Activated CD8-positive, alpha-beta memory T cell treated with anti-CD3 and anti-CD28 coated beads for 1 hour (primary cell): Measurements from ENCODE around the gene FAM13A.

ENCODE experiments used
- DNase-seq, 2 donors: peaks; one replicate each; pipeline ENCODE4 v3.0.0-alpha.2; 2020; ENCODE audit warnings: low read depth in 1 of 2; ENCODE audit errors: extremely low read depth in 1 of 2

The FAM13A gene

GRCh38 chr4:88818631-88819470 is 238.1 kb downstream of the FAM13A start:
- peak in 1 of 2 donors; percentile 17 for DNase-seq

- DNase-seq, result no peak
Observed at GRCh38 chr4:88817740-88818139, 239.2 kb downstream of the FAM13A start.

GRCh38 chr4:88816360-88816759 is 240.6 kb downstream of the FAM13A start:
- no peak for DNase-seq

- no peak for DNase-seq
Observed at GRCh38 chr4:88814043-88814617, 242.9 kb downstream of the FAM13A start.

GRCh38 chr4:88813013-88813412 is 244.0 kb downstream of the FAM13A start:
- no peak for DNase-seq

GRCh38 chr4:88812420-88812819 is 244.6 kb downstream of the FAM13A start:
- DNase-seq, result no peak

GRCh38 chr4:88811904-88812303 is 245.1 kb downstream of the FAM13A start:
- no peak for DNase-seq

- DNase-seq, result no peak
Observed at GRCh38 chr4:88810325-88810724, 246.7 kb downstream of the FAM13A start.

GRCh38 chr4:88809576-88810219 is 247.3 kb downstream of the FAM13A start:
- DNase-seq, result no peak

- no peak for DNase-seq
Observed at GRCh38 chr4:88809101-88809500, 247.9 kb downstream of the FAM13A start.

GRCh38 chr4:88807499-88807898 is 249.5 kb downstream of the FAM13A start:
- DNase-seq, result no peak

- no peak for DNase-seq
Observed at GRCh38 chr4:88804234-88804633, 252.8 kb downstream of the FAM13A start.

GRCh38 chr4:88803600-88804096 is 253.3 kb downstream of the FAM13A start:
- no peak for DNase-seq

- DNase-seq, result no peak
Observed at GRCh38 chr4:88802585-88803286, 254.2 kb downstream of the FAM13A start.

- DNase-seq, result no peak
Observed at GRCh38 chr4:88802138-88802537, 254.8 kb downstream of the FAM13A start.

GRCh38 chr4:88799900-88800299 is 257.1 kb downstream of the FAM13A start:
- no peak for DNase-seq

GRCh38 chr4:88797725-88798124 is 259.3 kb downstream of the FAM13A start:
- no peak for DNase-seq

GRCh38 chr4:88796545-88796944 is 260.4 kb downstream of the FAM13A start:
- DNase-seq, result no peak

GRCh38 chr4:88794952-88795351 is 262.0 kb downstream of the FAM13A start:
- DNase-seq, result no peak

- no peak for DNase-seq
Observed at GRCh38 chr4:88794087-88794690, 262.8 kb downstream of the FAM13A start.

- no peak for DNase-seq
Observed at GRCh38 chr4:88793475-88793874, 263.5 kb downstream of the FAM13A start.
